RKO (cell line): ENCODE data around the gene SNX8.
"Not testable (repeated sequence)": the region's sequence is repeated elsewhere in the genome, so short reads cannot be mapped to it uniquely, and the experiment has no call there.

Experiments
- DNase-seq: peaks from one replicate; pipeline ENCODE4 v3.0.0-alpha.2; 2016; ENCODE audit warnings: low spot score

The SNX8 gene

DNA sequence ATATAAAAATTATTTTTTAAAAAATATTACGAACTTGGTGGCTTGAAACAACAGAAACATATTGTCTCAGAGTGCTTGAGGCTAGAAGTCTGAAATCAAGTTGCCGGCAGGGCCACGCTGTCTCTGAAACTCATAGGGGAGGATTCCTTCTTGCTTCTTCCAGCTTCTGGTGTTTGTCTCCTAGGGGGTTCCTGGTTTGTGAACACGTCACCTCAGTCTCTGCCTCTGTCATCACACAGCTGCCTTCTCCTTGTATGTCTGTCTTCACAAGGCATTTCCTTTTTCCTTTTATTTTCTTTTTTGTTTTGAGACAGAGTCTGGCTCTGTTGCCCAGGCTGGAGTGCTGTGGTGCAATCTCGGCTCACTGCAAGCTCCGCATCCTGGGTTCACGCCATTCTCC, 12.7 kb upstream of the SNX8 start:
- no peak for DNase-seq

GRCh38 chr7:2325162-2325561, 10.9 kb upstream of the SNX8 start:
- no peak for DNase-seq

DNA sequence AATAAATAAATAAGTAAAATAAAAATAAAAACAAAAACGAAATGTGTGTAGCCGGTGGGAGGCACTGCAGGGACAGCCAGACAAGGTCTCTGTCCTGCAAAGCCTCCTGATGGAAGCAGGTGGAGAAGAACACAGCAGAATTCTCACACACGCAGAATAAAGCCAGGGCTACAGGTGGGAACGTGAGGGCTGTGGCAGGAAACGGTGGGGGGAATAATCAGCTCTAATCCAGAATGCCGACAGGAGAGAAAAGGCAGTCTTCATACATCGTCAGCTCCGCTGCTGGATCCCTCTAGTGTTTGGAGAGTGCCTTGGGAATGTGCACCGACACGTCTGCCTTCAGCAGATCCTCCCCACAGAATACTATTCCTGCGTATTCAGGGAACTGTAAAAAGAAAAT, 6.8 kb upstream of the SNX8 start:
- no peak for DNase-seq

DNA sequence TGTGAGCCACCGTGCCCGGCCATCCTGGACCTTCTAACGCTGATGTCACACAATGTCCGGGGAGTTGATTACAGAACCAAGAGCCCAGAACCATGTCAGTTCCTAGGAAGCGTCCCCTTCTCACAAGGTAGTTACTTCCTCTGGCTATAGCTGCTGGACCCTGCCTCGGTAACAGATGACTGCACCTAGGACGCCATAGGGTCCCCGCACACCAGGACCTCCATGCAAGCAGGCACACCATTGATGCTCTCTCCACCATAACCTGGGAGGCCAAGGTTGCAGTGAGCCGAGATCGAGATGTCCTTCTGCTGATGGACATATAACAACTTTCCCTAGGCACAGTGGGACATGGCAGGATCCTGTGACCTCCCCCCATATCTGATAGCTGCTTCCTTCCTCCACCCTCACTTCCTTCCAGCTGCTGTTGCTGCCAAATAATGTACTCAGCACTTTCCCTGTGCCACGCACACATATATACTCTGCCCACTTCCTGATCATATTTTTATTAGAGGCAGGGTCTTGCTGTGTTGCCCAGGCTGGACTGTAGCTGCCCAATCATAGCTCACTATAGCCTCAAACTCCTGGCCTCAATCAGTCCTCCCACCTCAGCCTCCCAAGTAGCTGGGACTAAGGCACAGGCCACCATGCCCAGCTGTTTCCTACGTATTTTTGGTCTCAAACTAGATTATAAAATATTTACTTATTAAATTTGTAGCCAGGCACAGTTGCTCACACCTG, 3.5 kb upstream of the SNX8 start:
- no peak for DNase-seq

GRCh38 chr7:2316578-2316977, 2.3 kb upstream of the SNX8 start:
- no peak for DNase-seq

DNA sequence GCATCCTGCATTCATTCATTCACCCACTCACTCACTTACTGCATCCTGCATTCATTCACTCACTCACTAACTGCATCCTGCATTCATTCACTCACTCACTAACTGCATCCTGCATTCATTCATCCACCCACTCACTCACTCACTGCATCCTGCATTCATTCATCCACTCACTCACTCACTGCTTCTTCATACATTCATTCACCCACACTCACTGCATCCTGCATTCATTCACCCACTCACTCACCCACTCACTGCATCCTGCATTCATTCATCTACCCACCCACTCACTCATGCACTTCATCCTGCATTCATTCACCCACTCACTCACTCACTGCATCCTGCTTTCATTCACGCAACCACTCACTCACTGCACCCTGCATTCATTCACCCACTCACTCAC, 1.5 kb upstream of the SNX8 start:
- DNase-seq = no peak

GRCh38 chr7:2314956-2315530, 802 bp upstream of the SNX8 start:
- not testable (repeated sequence) for DNase-seq

- DNase-seq = peak; percentile 26
Observed at GRCh38 chr7:2313450-2314208, 612 bp downstream of the SNX8 start.

DNA sequence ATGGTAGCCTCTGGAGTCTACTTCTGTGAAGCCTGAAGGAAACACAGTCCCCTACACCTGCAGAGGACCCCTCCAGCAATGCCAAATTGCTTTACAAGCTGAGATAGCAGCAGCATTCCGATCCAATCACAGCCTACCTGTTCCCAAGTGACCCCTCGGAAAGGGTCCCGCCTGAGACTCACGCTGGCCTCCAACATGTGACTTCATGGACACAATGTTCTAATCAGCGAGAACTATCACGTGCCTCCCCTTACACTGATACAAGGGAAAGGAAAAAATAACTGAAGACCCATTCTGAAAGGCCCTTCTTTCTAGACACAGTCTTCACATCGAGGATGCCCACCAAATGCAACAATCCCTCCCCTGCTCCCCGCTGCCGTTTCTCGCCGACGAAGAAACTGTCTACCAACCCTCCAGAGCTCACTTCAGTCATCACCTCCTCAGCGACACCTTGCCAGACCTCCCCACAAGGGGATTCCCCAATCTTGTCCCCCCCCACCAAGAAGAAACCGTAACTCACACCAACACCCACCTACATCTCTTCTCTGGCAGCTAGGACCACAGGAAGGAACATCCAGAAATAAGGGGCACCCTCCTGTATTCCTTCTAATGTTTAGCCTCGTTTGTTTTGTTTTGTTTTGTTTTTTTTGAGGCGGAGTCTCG, 1.8 kb downstream of the SNX8 start:
- no peak for DNase-seq

GRCh38 chr7:2309889-2310331, 4.3 kb downstream of the SNX8 start:
- no peak for DNase-seq

GRCh38 chr7:2307690-2308107, 6.5 kb downstream of the SNX8 start:
- DNase-seq = no peak

GRCh38 chr7:2306688-2307087, 7.6 kb downstream of the SNX8 start:
- DNase-seq = no peak

DNA sequence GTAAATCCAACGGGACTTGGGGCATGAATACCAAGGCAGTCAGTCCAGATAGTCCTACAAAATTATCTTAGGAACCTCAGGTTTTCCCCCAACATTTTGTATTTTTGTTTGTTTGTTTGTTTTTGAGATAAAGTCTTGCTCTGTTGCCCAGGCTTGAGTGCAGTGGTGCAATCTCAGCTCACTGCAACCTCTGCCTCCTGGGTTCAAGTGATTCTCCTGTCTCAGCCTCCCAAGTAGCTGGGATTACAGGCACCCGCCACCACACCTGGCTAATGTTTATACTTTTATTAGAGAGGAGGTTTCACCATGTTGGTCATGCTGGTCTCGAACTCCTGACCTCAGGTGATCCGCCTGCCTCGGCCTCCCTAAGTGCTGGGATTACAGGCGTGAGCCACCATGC, 9.0 kb downstream of the SNX8 start:
- not testable (repeated sequence) for DNase-seq

GRCh38 chr7:2303520-2303919, 10.7 kb downstream of the SNX8 start:
- not testable (repeated sequence) for DNase-seq

DNA sequence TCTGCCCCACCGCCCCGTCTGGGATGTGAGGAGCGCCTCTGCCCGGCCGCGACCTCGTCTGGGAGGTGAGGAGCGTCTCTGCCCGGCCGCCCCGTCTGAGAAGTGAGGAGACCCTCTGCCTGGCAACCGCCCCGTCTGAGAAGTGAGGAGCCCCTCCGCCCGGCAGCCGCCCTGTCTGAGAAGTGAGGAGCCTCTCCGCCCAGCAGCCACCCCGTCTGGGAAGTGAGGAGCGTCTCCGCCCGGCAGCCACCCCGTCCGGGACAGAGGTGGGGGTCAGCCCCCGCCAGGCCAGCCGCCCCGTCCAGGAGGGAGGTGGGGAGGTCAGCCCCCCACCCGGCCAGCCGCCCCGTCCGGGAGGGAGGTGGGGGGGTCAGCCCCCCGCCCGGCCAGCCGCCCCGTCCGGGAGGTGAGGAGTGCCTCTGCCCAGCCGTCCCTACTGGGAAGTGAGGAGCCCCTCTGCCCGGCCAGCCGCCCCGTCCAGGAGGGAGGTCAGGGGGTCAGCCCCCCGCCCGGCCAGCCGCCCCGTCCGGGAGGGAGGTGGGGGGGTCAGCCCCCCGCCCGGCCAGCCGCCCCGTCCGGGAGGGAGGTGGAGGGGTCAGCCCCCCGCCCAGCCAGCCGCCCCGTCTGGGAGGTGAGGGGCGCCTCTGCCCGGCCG, 11.4 kb downstream of the SNX8 start:
- DNase-seq = not testable (repeated sequence)

DNA sequence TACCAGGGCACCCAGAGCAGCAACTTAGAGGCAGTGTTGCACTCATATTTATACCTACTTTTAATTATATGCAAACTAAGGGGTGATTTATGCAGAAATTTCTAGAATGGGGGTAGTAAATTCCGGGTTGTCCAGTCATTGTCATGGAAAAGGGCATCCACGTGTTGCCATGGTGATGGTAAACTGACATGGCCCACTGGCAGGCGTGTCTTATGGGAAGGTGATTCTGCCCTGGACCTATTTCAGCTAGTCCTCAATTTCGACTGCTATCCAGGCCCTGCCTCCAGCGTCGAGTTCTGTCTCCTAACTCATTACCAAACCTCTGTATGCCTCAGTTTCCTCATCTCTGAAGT, 12.8 kb downstream of the SNX8 start:
- no peak for DNase-seq

GRCh38 chr7:2299870-2300512, 14.2 kb downstream of the SNX8 start:
- DNase-seq = no peak

GRCh38 chr7:2299131-2299829, 15.0 kb downstream of the SNX8 start:
- no peak for DNase-seq

DNA sequence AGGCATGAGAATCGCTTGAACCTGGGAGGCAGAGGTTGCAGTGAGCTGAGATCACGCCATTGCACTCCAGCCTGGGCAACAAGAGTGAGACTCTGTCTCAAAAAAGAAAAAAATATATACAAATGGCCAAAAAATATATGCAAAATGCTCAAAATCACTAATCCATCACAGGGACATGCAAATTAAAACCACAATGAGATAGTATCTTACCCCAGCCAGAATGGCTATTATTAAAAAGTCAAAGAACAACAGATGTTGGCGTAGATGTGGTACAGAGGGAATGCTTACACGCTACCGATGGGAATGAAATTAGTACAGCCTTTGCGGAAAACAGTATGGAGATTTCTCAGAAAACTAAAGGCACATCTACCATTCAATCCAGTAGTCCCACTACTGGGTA, 17.4 kb downstream of the SNX8 start:
- no peak for DNase-seq

DNA sequence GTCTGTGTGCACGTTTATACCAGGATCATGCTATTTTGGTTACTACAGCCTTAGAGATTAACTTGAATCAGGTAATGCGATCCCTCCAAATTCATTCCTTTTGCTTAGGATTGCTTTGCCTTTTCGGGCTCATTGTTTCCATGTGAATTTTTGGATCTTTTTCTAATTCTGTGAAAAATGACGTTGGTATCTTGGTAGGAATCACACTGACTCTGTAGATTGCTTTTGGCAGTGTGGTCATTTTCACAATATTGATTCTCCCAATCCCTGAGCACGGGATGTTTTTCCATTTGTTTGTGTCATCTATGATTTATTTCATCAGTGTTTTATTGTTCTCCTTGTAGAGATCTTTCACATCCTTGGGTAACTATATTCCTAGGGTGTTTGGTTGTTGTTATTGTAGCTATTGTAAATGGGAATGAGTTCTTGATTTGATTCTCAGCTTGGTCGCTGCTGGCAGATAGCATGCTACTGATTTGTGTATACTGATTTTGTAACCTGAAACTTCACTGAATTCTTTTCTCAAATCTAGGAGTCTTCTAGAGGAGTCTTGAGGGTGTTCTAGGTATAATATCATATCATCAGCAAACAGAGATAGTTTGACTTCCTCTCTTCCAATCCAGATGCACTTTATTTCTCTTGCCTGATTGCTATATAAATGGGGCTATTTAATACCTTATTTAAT, 18.2 kb downstream of the SNX8 start:
- DNase-seq = no peak
